Activated naive CD8-positive, alpha-beta T cell treated with anti-CD3 and anti-CD28 coated beads, Interleukin-2, amount 50 U/mL, for 24 hours (primary cell): ENCODE measurements around the gene SND1.
A peak's percentile ranks its signal among the peaks of the same experiment; 100 is the strongest.

Experiments
- ATAC-seq: fragments of 150-1000 bp; cut with Tn5 transposase; one replicate; pipeline ENCODE4 v1.10.0; 2021
- DNase-seq: peaks from one replicate; pipeline ENCODE4 v3.0.0; 2021
- H3K27ac Mint-ChIP-seq: one replicate; pipeline ENCODE4 v1.8.0; 2021; ENCODE audit warnings: mild to moderate bottlenecking, mixed read lengths
- H3K27me3 Mint-ChIP-seq: one replicate; pipeline ENCODE4 v1.8.0; 2021; ENCODE audit warnings: mixed read lengths
- H3K36me3 Mint-ChIP-seq: one replicate; pipeline ENCODE4 v1.8.0; 2021; ENCODE audit warnings: low read depth, mixed read lengths
- H3K4me1 Mint-ChIP-seq: one replicate; pipeline ENCODE4 v1.8.0; 2021; ENCODE audit warnings: mixed read lengths
- H3K4me3 Mint-ChIP-seq: one replicate; pipeline ENCODE4 v1.8.0; 2021; ENCODE audit warnings: mild to moderate bottlenecking, moderate library complexity, mixed read lengths
- H3K9me3 Mint-ChIP-seq: one replicate; pipeline ENCODE4 v1.8.0; 2021; ENCODE audit warnings: mixed read lengths

SND1 gene

DNA sequence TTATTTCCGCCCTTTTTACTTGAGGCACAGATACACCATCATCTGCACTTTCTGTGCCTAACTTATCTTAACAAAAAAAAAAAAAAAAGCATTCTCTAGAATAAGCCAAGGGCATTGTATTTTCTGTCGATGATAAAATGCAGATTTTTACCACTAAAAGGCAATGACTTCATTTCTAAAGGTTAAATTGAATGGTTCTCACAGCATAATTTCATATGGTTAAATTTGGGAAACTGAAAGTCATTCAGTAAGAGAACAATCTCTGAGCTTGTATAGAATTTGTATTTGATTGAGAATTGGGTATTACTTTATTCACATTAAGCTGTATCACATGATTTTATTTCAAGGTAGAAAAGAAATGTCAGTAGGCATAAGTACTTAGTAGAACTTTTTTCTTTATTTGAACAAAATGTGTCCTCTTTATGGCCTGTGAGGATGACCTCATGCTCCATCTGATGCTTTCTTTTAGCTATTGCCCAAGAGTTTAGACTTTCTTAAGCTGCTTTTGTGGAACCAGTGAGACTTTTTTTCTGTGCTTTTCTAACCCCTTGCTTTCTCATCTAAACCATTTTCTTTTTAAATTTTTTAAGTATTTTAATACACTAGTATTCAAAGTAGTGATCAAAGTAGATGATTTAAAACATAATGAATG is 268.9 kb downstream of the SND1 start:
- H3K27ac Mint-ChIP-seq: peak overlapping the region; percentile 44
- ATAC-seq (peak; percentile 64), DNase-seq (no peak)
- no peaks in the 10 kb centered on the region for H3K27me3 Mint-ChIP-seq
- H3K36me3 Mint-ChIP-seq: peaks cover 8% of the 10 kb centered on the region
- peaks cover 27% of the 10 kb centered on the region for H3K4me1 Mint-ChIP-seq
- H3K9me3 Mint-ChIP-seq: no peaks in the 10 kb centered on the region
- H3K4me3 Mint-ChIP-seq: no peak overlapping the region

- no peaks in the 10 kb centered on the region for H3K9me3 Mint-ChIP-seq
- H3K4me1 Mint-ChIP-seq: peaks cover 36% of the 10 kb centered on the region
- DNase-seq: no peak
- H3K27me3 Mint-ChIP-seq: no peaks in the 10 kb centered on the region
- no peak for ATAC-seq
- peaks cover 10% of the 10 kb centered on the region for H3K36me3 Mint-ChIP-seq
- H3K4me3 Mint-ChIP-seq: no peak overlapping the region
- no peak overlapping the region for H3K27ac Mint-ChIP-seq
Measured at GRCh38 chr7:127922656-127923055, 270.7 kb downstream of the SND1 start.

DNA sequence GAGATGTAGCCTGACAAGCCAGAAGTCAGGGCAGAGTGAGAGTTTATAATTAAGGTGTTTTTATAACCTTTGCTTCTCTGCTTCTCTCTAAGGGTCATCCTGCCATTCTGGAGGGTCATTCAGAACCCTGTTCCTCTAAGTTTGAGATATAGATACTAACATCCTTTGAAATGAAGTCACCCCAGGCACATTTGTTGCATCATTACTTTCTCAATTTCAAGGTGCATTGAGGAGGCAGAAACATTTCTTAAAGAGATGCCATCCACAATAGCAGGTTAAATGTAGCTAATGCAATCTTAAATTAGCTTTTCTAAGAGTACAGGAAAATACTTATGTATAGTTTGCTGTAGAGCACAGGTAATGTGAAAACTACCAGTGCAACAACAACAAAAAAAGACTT is 272.9 kb downstream of the SND1 start:
- H3K36me3 Mint-ChIP-seq: peaks cover 22% of the 10 kb centered on the region
- ATAC-seq: no peak
- no peak for DNase-seq
- peaks cover 35% of the 10 kb centered on the region for H3K4me1 Mint-ChIP-seq
- no peaks in the 10 kb centered on the region for H3K27me3 Mint-ChIP-seq
- H3K27ac Mint-ChIP-seq: no peak overlapping the region
- no peak overlapping the region for H3K4me3 Mint-ChIP-seq
- H3K9me3 Mint-ChIP-seq: no peaks in the 10 kb centered on the region

DNA sequence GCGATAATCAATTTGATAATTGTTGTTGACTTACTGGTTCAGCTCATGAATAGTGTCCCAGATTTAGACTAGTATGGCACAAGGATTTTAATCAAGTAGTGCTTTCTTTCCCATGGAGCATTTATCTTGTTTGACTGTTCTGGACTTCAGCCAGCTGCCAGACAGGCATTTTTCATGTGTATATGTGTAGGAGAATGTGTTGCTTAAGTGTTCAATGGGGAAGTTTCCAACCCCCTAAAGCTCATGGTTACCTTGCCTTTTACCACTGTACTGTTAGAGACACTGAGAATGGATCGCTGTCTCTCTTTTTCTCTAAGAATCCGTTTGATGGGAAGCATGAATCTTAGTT is 275.3 kb downstream of the SND1 start:
- H3K4me1 Mint-ChIP-seq: peaks cover 16% of the 10 kb centered on the region
- no peak for DNase-seq
- H3K27ac Mint-ChIP-seq: no peak overlapping the region
- ATAC-seq: no peak
- no peaks in the 10 kb centered on the region for H3K9me3 Mint-ChIP-seq
- peaks cover 38% of the 10 kb centered on the region for H3K36me3 Mint-ChIP-seq
- no peak overlapping the region for H3K4me3 Mint-ChIP-seq
- H3K27me3 Mint-ChIP-seq: no peaks in the 10 kb centered on the region

GRCh38 chr7:127928222-127928621 is 276.2 kb downstream of the SND1 start:
- Mint-ChIP-seq H3K9me3 (no peaks in the 10 kb centered on the region), H3K27me3 (no peaks in the 10 kb centered on the region), H3K4me3 (no peak overlapping the region), H3K4me1 (peaks cover 14% of the 10 kb centered on the region), H3K27ac (no peak overlapping the region), H3K36me3 (peaks cover 36% of the 10 kb centered on the region)
- ATAC-seq (no peak), DNase-seq (no peak)

GRCh38 chr7:127928852-127929251 is 276.9 kb downstream of the SND1 start:
- Mint-ChIP-seq H3K4me3 (no peak overlapping the region), H3K36me3 (peaks cover 32% of the 10 kb centered on the region), H3K27me3 (no peaks in the 10 kb centered on the region), H3K27ac (no peak overlapping the region), H3K4me1 (peaks cover 14% of the 10 kb centered on the region), H3K9me3 (no peaks in the 10 kb centered on the region)
- DNase-seq (no peak), ATAC-seq (no peak)

DNA sequence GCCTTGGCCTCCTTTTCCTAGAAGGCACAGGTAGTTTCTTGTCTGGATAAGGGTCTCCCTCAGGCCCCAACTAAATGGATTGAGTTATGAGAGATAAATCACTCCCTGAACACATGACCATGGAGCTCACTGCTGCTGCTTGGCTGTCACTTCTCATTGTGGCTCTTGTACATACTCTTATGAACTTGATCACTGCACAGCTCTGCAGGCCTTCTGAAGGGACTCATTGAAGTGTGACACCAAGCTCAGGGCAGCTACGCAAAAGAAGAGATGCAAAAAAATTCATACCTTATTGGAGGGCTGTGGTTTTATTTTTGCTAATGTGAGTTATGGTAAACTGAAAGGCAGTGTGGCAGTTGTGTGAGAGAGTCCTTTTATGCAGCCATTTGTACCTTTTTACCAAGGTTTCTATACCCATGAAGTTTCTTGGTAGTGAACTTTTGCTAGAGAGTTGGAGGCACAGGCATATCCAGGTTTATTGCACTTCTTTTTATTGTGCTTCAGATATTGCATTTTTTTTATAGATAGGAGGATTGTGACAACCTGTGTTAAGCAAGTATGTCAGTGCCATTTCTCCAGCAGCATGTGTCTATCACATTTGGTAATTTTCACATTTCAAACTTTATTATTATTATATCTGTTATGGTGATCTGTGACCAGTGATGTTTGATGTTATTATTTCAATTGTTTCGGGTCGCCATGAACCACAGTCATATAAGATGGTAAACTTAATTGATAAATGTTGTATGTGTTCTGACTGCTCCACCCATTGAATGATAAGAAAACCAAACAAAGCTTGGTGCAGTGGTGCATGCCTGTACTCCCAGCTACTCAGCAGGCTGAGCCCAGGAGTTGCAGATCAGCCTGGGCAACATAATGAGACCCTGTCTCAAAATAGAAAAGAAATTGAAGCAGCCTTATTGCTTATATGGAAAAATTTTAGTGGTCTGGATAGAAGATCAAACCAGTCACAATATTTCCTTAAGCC is 278.6 kb downstream of the SND1 start:
- H3K4me1 Mint-ChIP-seq: peaks cover 16% of the 10 kb centered on the region
- ATAC-seq (no peak), DNase-seq (no peak)
- no peaks in the 10 kb centered on the region for H3K27me3 Mint-ChIP-seq
- peaks cover 39% of the 10 kb centered on the region for H3K36me3 Mint-ChIP-seq
- H3K4me3 Mint-ChIP-seq: no peak overlapping the region
- H3K27ac Mint-ChIP-seq: no peak overlapping the region
- no peaks in the 10 kb centered on the region for H3K9me3 Mint-ChIP-seq

DNA sequence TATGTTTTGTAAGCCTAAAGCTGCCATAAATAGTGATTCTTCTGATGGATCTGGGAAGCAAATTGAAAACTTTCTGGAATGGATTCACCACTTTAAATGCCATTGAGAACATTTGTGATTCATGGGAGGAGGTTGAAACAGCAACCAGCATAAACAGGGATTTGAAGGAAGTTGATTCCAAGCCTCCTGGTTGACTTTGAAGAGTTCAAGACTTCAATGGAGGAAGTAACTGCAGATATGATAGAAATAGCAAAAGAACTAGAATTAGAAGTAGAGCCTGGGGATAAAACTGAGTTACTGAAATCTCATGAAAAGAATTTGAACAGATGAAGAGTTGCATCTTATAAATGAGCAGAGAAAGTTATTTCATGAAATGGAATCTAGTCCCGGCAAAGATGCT is 280.1 kb downstream of the SND1 start:
- H3K27me3 Mint-ChIP-seq: no peaks in the 10 kb centered on the region
- peaks cover 37% of the 10 kb centered on the region for H3K36me3 Mint-ChIP-seq
- H3K4me1 Mint-ChIP-seq: peaks cover 11% of the 10 kb centered on the region
- H3K27ac Mint-ChIP-seq: no peak overlapping the region
- DNase-seq: no peak
- ATAC-seq: no peak
- H3K4me3 Mint-ChIP-seq: no peak overlapping the region
- no peaks in the 10 kb centered on the region for H3K9me3 Mint-ChIP-seq

DNA sequence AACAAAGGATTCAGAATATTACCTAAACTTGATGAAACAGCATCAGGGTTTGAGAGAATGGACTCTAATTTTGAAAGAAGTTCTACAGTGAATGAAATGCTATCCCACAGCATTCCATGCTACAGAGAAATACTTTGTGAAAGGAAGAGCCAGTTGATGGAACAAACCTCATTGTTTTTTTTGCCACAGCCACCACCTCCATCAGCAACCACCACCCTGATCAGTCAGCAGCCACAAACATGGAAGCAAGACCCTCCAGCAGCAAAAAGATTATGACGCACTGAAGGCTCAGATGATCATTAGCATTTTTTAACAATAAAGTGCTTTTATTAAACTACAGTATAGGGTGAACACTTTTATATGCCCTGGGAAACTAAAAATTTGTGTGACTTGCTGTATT is 280.5 kb downstream of the SND1 start:
- H3K36me3 Mint-ChIP-seq: peaks cover 37% of the 10 kb centered on the region
- DNase-seq: no peak
- no peak for ATAC-seq
- H3K4me1 Mint-ChIP-seq: peaks cover 7% of the 10 kb centered on the region
- H3K27me3 Mint-ChIP-seq: no peaks in the 10 kb centered on the region
- H3K27ac Mint-ChIP-seq: no peak overlapping the region
- H3K4me3 Mint-ChIP-seq: no peak overlapping the region
- H3K9me3 Mint-ChIP-seq: no peaks in the 10 kb centered on the region

DNA sequence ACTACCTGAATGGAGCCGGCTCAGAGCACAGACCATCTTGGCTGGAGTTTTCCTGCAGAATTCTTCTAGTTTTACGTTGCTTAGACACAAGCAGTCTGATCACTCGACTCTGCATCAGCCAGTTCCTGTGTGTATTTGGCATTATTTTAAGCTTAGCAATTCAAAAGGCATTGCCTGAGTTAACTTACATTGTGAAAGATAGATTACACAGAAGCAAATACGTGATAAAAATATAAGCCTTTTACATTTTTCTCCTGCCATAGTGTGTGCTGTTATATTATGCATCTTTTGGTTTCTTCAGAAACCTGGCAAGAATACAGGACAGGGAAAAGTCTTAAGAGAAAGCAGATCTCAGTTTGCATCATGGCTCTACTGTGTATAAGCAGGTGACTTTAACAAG is 281.2 kb downstream of the SND1 start:
- DNase-seq (no peak), ATAC-seq (no peak)
- Mint-ChIP-seq H3K36me3 (peaks cover 38% of the 10 kb centered on the region), H3K27me3 (no peaks in the 10 kb centered on the region), H3K27ac (no peak overlapping the region), H3K4me1 (peaks cover 5% of the 10 kb centered on the region), H3K9me3 (no peaks in the 10 kb centered on the region), H3K4me3 (no peak overlapping the region)

GRCh38 chr7:127934711-127935110 is 282.7 kb downstream of the SND1 start:
- peaks cover 32% of the 10 kb centered on the region for H3K36me3 Mint-ChIP-seq
- DNase-seq: no peak
- no peak overlapping the region for H3K4me3 Mint-ChIP-seq
- H3K27me3 Mint-ChIP-seq: no peaks in the 10 kb centered on the region
- H3K27ac Mint-ChIP-seq: no peak overlapping the region
- H3K4me1 Mint-ChIP-seq: peaks cover 3% of the 10 kb centered on the region
- H3K9me3 Mint-ChIP-seq: no peaks in the 10 kb centered on the region
- no peak for ATAC-seq

GRCh38 chr7:127935847-127936376 is 283.9 kb downstream of the SND1 start:
- no peak overlapping the region for H3K4me3 Mint-ChIP-seq
- peaks cover 23% of the 10 kb centered on the region for H3K36me3 Mint-ChIP-seq
- H3K9me3 Mint-ChIP-seq: no peaks in the 10 kb centered on the region
- ATAC-seq (no peak), DNase-seq (no peak)
- H3K27me3 Mint-ChIP-seq: no peaks in the 10 kb centered on the region
- H3K27ac Mint-ChIP-seq: no peak overlapping the region
- peaks cover 2% of the 10 kb centered on the region for H3K4me1 Mint-ChIP-seq

GRCh38 chr7:127937066-127937680 is 285.2 kb downstream of the SND1 start:
- DNase-seq (no peak), ATAC-seq (no peak)
- no peaks in the 10 kb centered on the region for H3K27me3 Mint-ChIP-seq
- no peak overlapping the region for H3K27ac Mint-ChIP-seq
- peaks cover 25% of the 10 kb centered on the region for H3K36me3 Mint-ChIP-seq
- no peak overlapping the region for H3K4me3 Mint-ChIP-seq
- no peaks in the 10 kb centered on the region for H3K9me3 Mint-ChIP-seq
- H3K4me1 Mint-ChIP-seq: peaks cover 2% of the 10 kb centered on the region

GRCh38 chr7:127938588-127938987 is 286.6 kb downstream of the SND1 start:
- H3K27ac Mint-ChIP-seq: no peak overlapping the region
- H3K36me3 Mint-ChIP-seq: peaks cover 32% of the 10 kb centered on the region
- H3K4me1 Mint-ChIP-seq: peaks cover 2% of the 10 kb centered on the region
- no peak for ATAC-seq
- no peak for DNase-seq
- H3K4me3 Mint-ChIP-seq: no peak overlapping the region
- no peaks in the 10 kb centered on the region for H3K9me3 Mint-ChIP-seq
- H3K27me3 Mint-ChIP-seq: no peaks in the 10 kb centered on the region
